Calu3 (cell line): ENCODE measurements around the gene CPSF7. TPM values are rescaled to one million over a fixed set of nuclear protein-coding genes. Genes with fewer than 3 reads are reported as not detected.

ENCODE experiments used
- BruUV-seq: library from RNA; stranded (reverse); fragments of 400-500 nt; replicated peaks from 2 replicates; lab custom pipeline; 2021; lab: Mats Ljungman, UMichigan
- CTCF ChIA-PET: fragments of 300-600 bp; sonication (Branson Sonifier 250); formaldehyde crosslinking; loops from one replicate; lab custom pipeline; 2022; ENCODE audit warnings: antibody characterized with exemption; lab: Charles Lee
- DNase-seq: peaks from one replicate; pipeline ENCODE4 v3.0.0; 2022
- H3K27ac Mint-ChIP-seq: one replicate; pipeline ENCODE4 v1.8.0; 2022; ENCODE audit warnings: mixed read lengths; ENCODE audit not compliant: unreplicated experiment
- H3K27me3 Mint-ChIP-seq: one replicate; pipeline ENCODE4 v1.8.0; 2022; ENCODE audit warnings: mixed read lengths; ENCODE audit not compliant: unreplicated experiment
- H3K36me3 Mint-ChIP-seq: one replicate; pipeline ENCODE4 v1.8.0; 2022; ENCODE audit warnings: mild to moderate bottlenecking, moderate library complexity, mixed read lengths; ENCODE audit not compliant: insufficient read depth, unreplicated experiment
- H3K4me1 Mint-ChIP-seq: one replicate; pipeline ENCODE4 v1.8.0; 2022; ENCODE audit warnings: mild to moderate bottlenecking, low read depth, mixed read lengths; ENCODE audit not compliant: unreplicated experiment
- H3K4me3 Mint-ChIP-seq: one replicate; pipeline ENCODE4 v1.8.0; 2022; ENCODE audit warnings: mild to moderate bottlenecking, low read depth, moderate library complexity, mixed read lengths; ENCODE audit not compliant: unreplicated experiment
- H3K9me3 Mint-ChIP-seq: one replicate; pipeline ENCODE4 v1.8.0; 2022; ENCODE audit warnings: low read depth, mixed read lengths; ENCODE audit not compliant: unreplicated experiment
- CTCF ChIP-seq: fragments of 200-600 bp; IDR thresholded peaks from one replicate; pipeline ENCODE4 v1.8.0; 2022; ENCODE audit warnings: antibody characterized with exemption; ENCODE audit not compliant: unreplicated experiment
- intact Hi-C: fragments of 100-400 bp; cut with micrococcal nuclease; formaldehyde crosslinking; loops from one replicate; pipeline ENCODE4 v1.10.0; 2022; ENCODE audit not compliant: unreplicated experiment
- total RNA-seq: library from RNA; stranded (reverse); gene quantifications from 2 replicates; pipeline ENCODE4 v1.2.3, GENCODE V29; 2022

CPSF7 gene
- total RNA-seq, 1 experiment from 2014 or later: 96.3 TPM

- no TSS peak for BruUV-seq
- Mint-ChIP-seq H3K27me3 (no peaks in the 10 kb centered on the region), H3K36me3 (peaks cover 45% of the 10 kb centered on the region), H3K4me3 (no peak overlapping the region), H3K4me1 (no peaks in the 10 kb centered on the region), H3K27ac (no peak overlapping the region), H3K9me3 (no peaks in the 10 kb centered on the region)
- CTCF ChIA-PET: no interaction called here
- TF ChIP-seq CTCF: no peak
- DNase-seq: no peak
- intact Hi-C loops: no loop called here
These were observed 62.4 kb downstream of the CPSF7 start for GRCh38 chr11:61367406-61367805.

GRCh38 chr11:61364012-61364675 lies 65.6 kb downstream of the CPSF7 start:
- intact Hi-C loops: no loop called here
- no peak for DNase-seq
- Mint-ChIP-seq H3K27ac (no peak overlapping the region), H3K36me3 (peaks cover 56% of the 10 kb centered on the region), H3K4me3 (peak overlapping the region; percentile 91), H3K4me1 (no peaks in the 10 kb centered on the region), H3K9me3 (no peaks in the 10 kb centered on the region), H3K27me3 (no peaks in the 10 kb centered on the region)
- BruUV-seq: no TSS peak
- TF ChIP-seq CTCF: no peak
- CTCF ChIA-PET: interaction anchor here (0.7 to 2.7 kb wide), 2 partner anchors 21 to 363 kb away, joined by 3 to 14 read pairs; no protein-coding TSS in a partner anchor

- Mint-ChIP-seq H3K27ac (peak overlapping the region; percentile 83), H3K36me3 (peaks cover 48% of the 10 kb centered on the region), H3K4me1 (no peaks in the 10 kb centered on the region), H3K27me3 (no peaks in the 10 kb centered on the region), H3K9me3 (no peaks in the 10 kb centered on the region), H3K4me3 (peak overlapping the region; percentile 91)
- intact Hi-C loops: no loop called here
- no peak for TF ChIP-seq CTCF
- CTCF ChIA-PET: interaction anchor here (0.5 to 2.7 kb wide), 12 partner anchors 8 to 226 kb away, joined by 3 to 23 read pairs (median 4); partner anchors contain the start of genes CPSF7 and SDHAF2
- DNase-seq: peak; percentile 26
- BruUV-seq: TSS peak; percentile 67
These were observed 67.3 kb downstream of the CPSF7 start for GRCh38 chr11:61362542-61362875.

- Mint-ChIP-seq H3K9me3 (no peaks in the 10 kb centered on the region), H3K36me3 (peaks cover 47% of the 10 kb centered on the region), H3K4me1 (no peaks in the 10 kb centered on the region), H3K27ac (peak within 1 kb of the TSS; percentile 83), H3K4me3 (peak within 1 kb of the TSS; percentile 91), H3K27me3 (no peaks in the 10 kb centered on the region)
- CTCF ChIA-PET: interaction anchor here (0.6 to 2.7 kb wide), 12 partner anchors 8 to 226 kb away, joined by 3 to 23 read pairs (median 4); partner anchors contain the start of genes CPSF7 and SDHAF2
- DNase-seq: peak; percentile 92
- BruUV-seq: no TSS peak
- intact Hi-C loops: no loop called here
- TF ChIP-seq CTCF: no peak
These were observed 67.8 kb downstream of the CPSF7 start, which contains the start of the genes CYB561A3 and TMEM138 for GRCh38 chr11:61361741-61362541. CYB561A3 (minus strand) TSS chr11:61361882; CDS start chr11:61356713, 5,169 bp downstream. TMEM138 (plus strand) TSS chr11:61362374; CDS start chr11:61364391, 2,017 bp downstream.
